ENCODE measurements around the gene CHID1. TPM values are rescaled to one million over a fixed set of nuclear protein-coding genes. Genes with fewer than 3 reads are reported as not detected.

The CHID1 gene
- total and polyA plus RNA-seq, 2 of the 8 experiments (the other 6 are each of a cell fraction or from before 2014, with no cell fraction given), result 81.2 to 88.5 TPM

DNA sequence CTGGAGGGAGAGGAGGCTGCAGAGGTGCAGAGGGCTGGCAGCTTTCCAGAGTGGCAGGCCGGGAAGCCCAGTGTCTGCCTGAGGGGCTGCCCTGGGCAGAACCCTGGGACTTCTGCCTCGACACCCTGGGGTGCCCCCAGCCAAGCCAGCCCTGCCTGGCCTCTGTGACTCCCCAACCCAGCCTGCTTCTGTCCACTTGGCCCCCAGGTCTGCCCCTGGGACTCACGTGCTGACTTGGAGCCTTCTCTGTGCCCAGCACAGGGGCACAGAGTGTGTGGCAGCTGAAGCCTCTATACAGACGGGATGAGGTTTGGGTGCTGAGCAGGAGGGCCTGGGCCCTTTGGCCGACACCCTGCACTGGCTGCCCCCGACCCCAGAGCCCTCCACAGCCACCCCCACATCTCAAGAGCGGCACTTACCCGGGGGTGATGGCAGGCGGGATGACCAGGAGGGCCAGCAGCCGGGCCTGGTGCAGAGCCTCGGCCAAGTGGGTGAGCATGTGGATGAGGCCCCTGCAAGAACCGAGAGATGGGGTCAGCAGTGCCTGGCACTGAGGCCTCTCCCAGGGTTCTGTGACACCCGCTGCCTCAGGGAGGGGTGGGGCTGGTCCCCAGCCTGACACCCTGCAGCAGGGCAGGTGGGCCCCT, 17.5 kb downstream of the CHID1 start:
- Histone ChIP-seq H3K9ac (replicated peaks in 1 of 4; ENCODE audit: extremely low read depth in 1 of 4, low read depth in 3 of 4, low read length in 3 of 4) (no peak overlapping the region), H3K27me3 (replicated peaks in 1 of 4; ENCODE audit: control insufficient read depth in 3 of 4, extremely low read depth in 1 of 4, insufficient read depth in 3 of 4, low read length in 3 of 4) (no peaks in the 10 kb centered on the region), H3K79me2 (ENCODE audit: control insufficient read depth in 1 of 2, insufficient read depth in 2 of 2, low read length in 2 of 2) (no peaks in the 10 kb centered on the region), H3K23ac (ENCODE audit: insufficient read length) (no peak overlapping the region), H3K4me3 (ENCODE audit: extremely low read depth in 1 of 4, insufficient read depth in 2 of 4, low read depth in 3 of 4, low read length in 4 of 4) (no peak overlapping the region), H3K14ac (ENCODE audit: insufficient read length) (no peak overlapping the region), H3K18ac (ENCODE audit: extremely low read depth, low read length) (no peak overlapping the region), H3K79me1 (ENCODE audit: low read depth, low read length) (no peaks in the 10 kb centered on the region), H2BK12ac (ENCODE audit: low read depth, low read length) (no peak overlapping the region), H3K23me2 (ENCODE audit: low read depth, low read length) (no peaks in the 10 kb centered on the region), H3K4me2 (ENCODE audit: insufficient read depth in 1 of 2, low read depth in 2 of 2, low read length in 2 of 2) (no peak overlapping the region), H2BK5ac (ENCODE audit: low read depth, low read length) (no peak overlapping the region), H3K9me3 (ENCODE audit: insufficient read depth in 2 of 2, low read depth in 1 of 2, low read length in 1 of 2) (no peaks in the 10 kb centered on the region), H2AFZ (ENCODE audit: low read length) (no peak overlapping the region), H2AK5ac (ENCODE audit: low read depth, low read length) (no peak overlapping the region), H4K20me1 (replicated peaks in 1 of 2; ENCODE audit: control insufficient read depth in 1 of 2, insufficient read depth in 2 of 2, low read length in 2 of 2) (peaks cover 8 to 11% of the 10 kb centered on the region in 2 experiments), H2BK20ac (ENCODE audit: low read length) (no peak overlapping the region), H3K36me3 (ENCODE audit: control insufficient read depth in 2 of 4, insufficient read depth in 4 of 4, low read length in 3 of 4) (peaks cover 0 to 2% (median 0%) of the 10 kb centered on the region in 4 experiments; a peak in 1 of 8 replicates), H3K4me1 (replicated peaks in 1 of 4; ENCODE audit: control insufficient read depth in 3 of 4, insufficient read depth in 4 of 4, low read length in 3 of 4) (peaks cover 0 to 5% (median 3%) of the 10 kb centered on the region in 4 experiments; a peak in 4 of 7 replicates), H2BK120ac (replicated peaks; ENCODE audit: low read depth, low read length) (no peak overlapping the region), H3K4ac (replicated peaks; ENCODE audit: insufficient read length, low read depth, low read length) (no peak overlapping the region), H4K91ac (replicated peaks; ENCODE audit: insufficient read length, low read length) (no peak overlapping the region), H2BK15ac (ENCODE audit: low read length) (no peak overlapping the region), H4K8ac (ENCODE audit: extremely low read depth, insufficient read depth, low read length) (no peak overlapping the region), H3K27ac (ENCODE audit: low read depth, low read length) (no peak overlapping the region), H4K5ac (ENCODE audit: insufficient read length, low read depth, low read length) (no peak overlapping the region), H3K56ac (replicated peaks; ENCODE audit: insufficient read length, low read depth, low read length) (no peak overlapping the region)
- CTCF ChIA-PET (ENCODE audit: partially characterized antibody), result interaction anchor here (0.7 to 4.8 kb wide), 5 partner anchors 12 to 113 kb away, joined by 3 to 20 read pairs (median 4); partner anchors contain the start of gene AP2A2
- 96% methylated on average over 13 of the region's 13 CpGs; no CpG with 5 or more reads in 1 of the 2 experiments for WGBS, 2 experiments (ENCODE audit: extremely low coverage in 1 of 2, insufficient coverage in 1 of 2, insufficient read length in 1 of 2, insufficient replicate concordance in 2 of 2, low coverage in 1 of 2, low lambda C conversion rate in 2 of 2, missing lambda C conversion rate in 1 of 2)
- TF ChIP-seq GABPA (IDR thresholded peaks at IDR 0.05; ENCODE audit: borderline replicate concordance, insufficient read depth, low read length) (no peak), TAF7 (optimal IDR thresholded peaks at IDR 0.05; ENCODE audit: borderline replicate concordance, low read depth, low read length) (no peak), SRF (IDR thresholded peaks at IDR 0.05; ENCODE audit: low read depth, low read length) (no peak), SP2 (IDR thresholded peaks at IDR 0.05; ENCODE audit: low read length) (no peak)
- FAIRE-seq (no peak), DNase-seq (ENCODE audit: low read depth in 1 of 2, low spot score in 2 of 2) (no peak)
- POLR2A ChIA-PET (ENCODE audit: partially characterized antibody), result interaction anchor here (1.5 to 1.6 kb wide), 3 partner anchors 33 to 89 kb away, joined by 3 to 4 read pairs (median 4); no protein-coding TSS in a partner anchor
